ENCODE data around the gene COL4A3.
A peak's percentile ranks its signal among the peaks of the same experiment; 100 is the strongest.

The COL4A3 gene

GRCh38 chr2:227348324-227348723 is 183.9 kb downstream of the COL4A3 start:
- no peak for DNase-seq

- peak in 1 of 3 experiments; percentile 35 for DNase-seq
Observed at GRCh38 chr2:227349989-227350612, 185.7 kb downstream of the COL4A3 start.

- no peak for DNase-seq
Observed at GRCh38 chr2:227351639-227352038, 187.2 kb downstream of the COL4A3 start.

- DNase-seq: no peak
Observed at GRCh38 chr2:227360351-227360750, 195.9 kb downstream of the COL4A3 start.

GRCh38 chr2:227363756-227364155 is 199.3 kb downstream of the COL4A3 start:
- DNase-seq: no peak
